DMS114 treated with DMSO at 0.1 percent for 48 hours (cell line): ENCODE data around the gene PABPC1L.

Source experiments
- DNase-seq: peaks from one replicate; lab custom pipeline; 2025; ENCODE audit not compliant: unreplicated experiment; lab: John Stamatoyannopoulos, UW

Gene PABPC1L

GRCh38 chr20:44900231-44900854 is 9.5 kb upstream of the PABPC1L start:
- DNase-seq = no peak

GRCh38 chr20:44901974-44902373 is 7.9 kb upstream of the PABPC1L start:
- DNase-seq = no peak

GRCh38 chr20:44904377-44904776 is 5.5 kb upstream of the PABPC1L start:
- no peak for DNase-seq

GRCh38 chr20:44908987-44909871 is 631 bp upstream of the PABPC1L start:
- no peak for DNase-seq

GRCh38 chr20:44910690-44911262 is 916 bp downstream of the PABPC1L start:
- no peak for DNase-seq

GRCh38 chr20:44911264-44911921 is 1.5 kb downstream of the PABPC1L start:
- peak; percentile 6 for DNase-seq

GRCh38 chr20:44912189-44912588 is 2.3 kb downstream of the PABPC1L start:
- no peak for DNase-seq

- DNase-seq = no peak
Observed at GRCh38 chr20:44914924-44915323, 5.1 kb downstream of the PABPC1L start.

- no peak for DNase-seq
Observed at GRCh38 chr20:44916586-44916985, 6.7 kb downstream of the PABPC1L start.

- no peak for DNase-seq
Observed at GRCh38 chr20:44917399-44917798, 7.5 kb downstream of the PABPC1L start.

- no peak for DNase-seq
Observed at GRCh38 chr20:44918342-44918741, 8.5 kb downstream of the PABPC1L start.

GRCh38 chr20:44918761-44919160 is 8.9 kb downstream of the PABPC1L start:
- no peak for DNase-seq

- no peak for DNase-seq
Observed at GRCh38 chr20:44921447-44921846, 11.6 kb downstream of the PABPC1L start.

GRCh38 chr20:44924541-44924940 is 14.7 kb downstream of the PABPC1L start:
- DNase-seq = no peak

GRCh38 chr20:44928595-44928994 is 18.7 kb downstream of the PABPC1L start:
- no peak for DNase-seq

- no peak for DNase-seq
Observed at GRCh38 chr20:44930517-44931168, 20.8 kb downstream of the PABPC1L start.

GRCh38 chr20:44931911-44932310 is 22.1 kb downstream of the PABPC1L start:
- DNase-seq = no peak

GRCh38 chr20:44932916-44933315 is 23.1 kb downstream of the PABPC1L start:
- no peak for DNase-seq

- no peak for DNase-seq
Observed at GRCh38 chr20:44936510-44936909, 26.6 kb downstream of the PABPC1L start.

GRCh38 chr20:44938637-44939036 is 28.8 kb downstream of the PABPC1L start:
- no peak for DNase-seq

GRCh38 chr20:44941120-44941691 is 31.3 kb downstream of the PABPC1L start:
- DNase-seq = no peak
